Mesothelial cell of epicardium (in vitro differentiated cells): Measurements from ENCODE around the gene TBATA. TPM values are rescaled to one million over a fixed set of nuclear protein-coding genes. Genes with fewer than 3 reads are reported as not detected.

Experiments
- DNase-seq, 2 experiments: peaks; one replicate each; pipeline ENCODE4 v3.0.0; 2021; ENCODE audit warnings: low spot score in 2 of 2; ENCODE audit not compliant: unreplicated experiment in 2 of 2
- H3K27ac Mint-ChIP-seq: 2 replicates; pipeline ENCODE4 v1.8.0; 2021; ENCODE audit warnings: mixed read lengths
- H3K27me3 Mint-ChIP-seq: 2 replicates; pipeline ENCODE4 v1.8.0; 2021; ENCODE audit warnings: low read depth, mixed read lengths
- H3K36me3 Mint-ChIP-seq: 2 replicates; pipeline ENCODE4 v1.8.0; 2021; ENCODE audit warnings: mixed read lengths
- H3K4me1 Mint-ChIP-seq: 2 replicates; pipeline ENCODE4 v1.8.0; 2021; ENCODE audit warnings: mixed read lengths
- H3K4me3 Mint-ChIP-seq: 2 replicates; pipeline ENCODE4 v1.8.0; 2021; ENCODE audit warnings: mild to moderate bottlenecking, moderate library complexity, mixed read lengths
- H3K9me3 Mint-ChIP-seq: 2 replicates; pipeline ENCODE4 v1.8.0; 2021; ENCODE audit warnings: mixed read lengths
- CTCF ChIP-seq: fragments of 200-600 bp; sonication (generic); IDR thresholded peaks from one replicate; pipeline ENCODE4 v1.5.0; 2021; ENCODE audit warnings: antibody characterized with exemption; ENCODE audit not compliant: unreplicated experiment
- total RNA-seq: library from RNA; stranded (reverse); gene quantifications from 3 replicates; pipeline ENCODE4 v1.2.1, GENCODE V29; 2021

The TBATA gene
- not detected in 3 replicates for total RNA-seq

DNA sequence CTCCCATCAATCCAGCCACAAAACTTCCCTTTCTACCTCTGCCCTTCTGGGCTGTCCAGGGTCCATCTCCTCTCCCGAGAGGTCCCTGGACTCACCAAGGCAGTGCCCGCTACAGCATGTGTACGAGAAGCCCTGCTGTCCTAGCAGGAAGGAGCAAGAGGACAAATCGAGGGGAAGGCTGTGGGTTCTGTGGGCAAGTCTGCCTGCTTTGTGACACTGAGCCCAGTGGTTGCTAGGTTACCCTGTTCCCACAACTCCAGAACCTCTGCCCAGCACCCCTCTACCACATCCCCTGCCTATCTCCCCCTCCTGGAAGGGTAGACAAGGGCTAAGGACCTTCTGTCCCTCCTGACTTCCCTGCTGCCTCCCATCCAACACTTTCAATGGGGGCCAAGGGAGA, at the start of gene TBATA:
Gene TBATA, minus strand, starts transcription at position 188 of the 400 bp plus-strand sequence. CDS start 1,998 bp downstream, outside the sequence.
- no peaks in the 10 kb centered on the region for H3K36me3 Mint-ChIP-seq
- peak in 1 of 2 experiments; percentile 30 for DNase-seq
- H3K4me1 Mint-ChIP-seq, result no peaks in the 10 kb centered on the region
- peaks cover 4% of the 10 kb centered on the region for H3K27me3 Mint-ChIP-seq
- TF ChIP-seq CTCF, result no peak
- peaks cover 15% of the 10 kb centered on the region for H3K9me3 Mint-ChIP-seq
- H3K4me3 Mint-ChIP-seq, result no peak within 1 kb of the TSS
- no peak within 1 kb of the TSS for H3K27ac Mint-ChIP-seq

DNA sequence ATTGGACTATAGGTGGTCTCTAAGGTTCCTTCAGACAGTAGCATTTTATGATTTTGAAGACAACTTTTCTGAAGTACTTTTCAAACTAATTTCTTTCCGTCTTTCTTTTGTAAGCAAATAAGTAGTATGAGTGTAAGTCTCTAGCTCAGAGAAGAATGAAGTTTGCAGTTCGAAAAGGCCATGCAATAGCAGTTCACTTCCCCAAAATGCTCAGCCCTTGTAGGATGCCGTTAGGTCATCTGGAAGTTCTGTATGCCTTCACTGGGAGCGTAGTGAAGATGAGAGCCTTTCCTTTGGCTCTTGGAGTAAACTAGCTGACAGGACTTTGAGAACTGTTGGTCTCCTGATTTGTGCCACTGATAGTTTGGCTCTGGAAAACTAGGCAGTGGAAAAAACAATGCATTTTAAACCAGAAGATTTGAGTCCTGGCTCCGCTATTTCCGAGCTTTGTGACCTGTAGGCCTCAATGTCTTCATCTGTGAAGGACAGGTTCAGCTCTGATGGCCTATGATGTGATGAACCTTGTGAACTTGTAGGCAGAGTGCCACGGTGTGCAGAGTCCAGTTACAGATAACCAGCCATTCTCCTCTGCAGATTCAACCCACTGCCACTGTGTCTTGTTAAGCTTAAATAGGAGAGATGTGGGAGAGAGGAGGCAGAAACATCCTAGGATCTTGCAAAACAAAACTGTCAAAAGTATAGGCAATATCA, 49.4 kb upstream of the TBATA start:
- peaks cover 29% of the 10 kb centered on the region for H3K36me3 Mint-ChIP-seq
- no peak for DNase-seq
- H3K4me1 Mint-ChIP-seq, result peaks cover 39% of the 10 kb centered on the region
- no peak overlapping the region for H3K27ac Mint-ChIP-seq
- peaks cover 12% of the 10 kb centered on the region for H3K9me3 Mint-ChIP-seq
- no peak for TF ChIP-seq CTCF
- H3K4me3 Mint-ChIP-seq, result no peak overlapping the region
- H3K27me3 Mint-ChIP-seq, result no peaks in the 10 kb centered on the region

GRCh38 chr10:70834021-70834420, 48.8 kb upstream of the TBATA start:
- H3K27me3 Mint-ChIP-seq, result no peaks in the 10 kb centered on the region
- H3K27ac Mint-ChIP-seq, result peak overlapping the region; percentile 84
- no peak for TF ChIP-seq CTCF
- peaks cover 33% of the 10 kb centered on the region for H3K36me3 Mint-ChIP-seq
- H3K4me3 Mint-ChIP-seq, result no peak overlapping the region
- H3K4me1 Mint-ChIP-seq, result peaks cover 42% of the 10 kb centered on the region
- DNase-seq, result no peak
- peaks cover 12% of the 10 kb centered on the region for H3K9me3 Mint-ChIP-seq

- Mint-ChIP-seq H3K36me3 (peaks cover 33% of the 10 kb centered on the region), H3K4me3 (no peak overlapping the region), H3K27me3 (no peaks in the 10 kb centered on the region), H3K27ac (peak overlapping the region; percentile 84), H3K4me1 (peaks cover 42% of the 10 kb centered on the region), H3K9me3 (peaks cover 12% of the 10 kb centered on the region)
- no peak for DNase-seq
- TF ChIP-seq CTCF, result no peak
These were observed 48.4 kb upstream of the TBATA start for GRCh38 chr10:70833601-70834000.

- Mint-ChIP-seq H3K4me3 (no peak overlapping the region), H3K9me3 (peaks cover 8% of the 10 kb centered on the region), H3K27me3 (no peaks in the 10 kb centered on the region), H3K27ac (peak overlapping the region; percentile 84), H3K36me3 (peaks cover 27% of the 10 kb centered on the region), H3K4me1 (peaks cover 42% of the 10 kb centered on the region)
- no peak for TF ChIP-seq CTCF
- DNase-seq, result no peak
These were observed 47.8 kb upstream of the TBATA start for GRCh38 chr10:70832852-70833528.
